Measurements from ENCODE around the gene WDR13. TPM values are rescaled to one million over a fixed set of nuclear protein-coding genes. Genes with fewer than 3 reads are reported as not detected.

WDR13 gene
- total RNA-seq, 1 donor from 2014 or later: 96.1 TPM

GRCh38 chrX:48560681-48561080 is 36.6 kb upstream of the WDR13 start:
- no peaks in the 10 kb centered on the region for H3K9me3 Mint-ChIP-seq
- H3K4me1 Mint-ChIP-seq (ENCODE audit: unreplicated experiment): no peaks in the 10 kb centered on the region
- TF ChIP-seq CTCF (conservative IDR thresholded peaks at IDR 0.05): no peak
- H3K27ac Mint-ChIP-seq: no peak overlapping the region
- no peak for DNase-seq (ENCODE audit: extremely low spot score, unreplicated experiment)
- no peak overlapping the region for H3K4me3 Mint-ChIP-seq
- no peaks in the 10 kb centered on the region for H3K27me3 Mint-ChIP-seq
- H3K36me3 Mint-ChIP-seq: no peaks in the 10 kb centered on the region

GRCh38 chrX:48569958-48570357 is 27.3 kb upstream of the WDR13 start:
- Mint-ChIP-seq H3K27ac (no peak overlapping the region), H3K4me1 (ENCODE audit: unreplicated experiment) (no peaks in the 10 kb centered on the region), H3K4me3 (no peak overlapping the region), H3K27me3 (no peaks in the 10 kb centered on the region), H3K36me3 (peaks cover 2% of the 10 kb centered on the region), H3K9me3 (no peaks in the 10 kb centered on the region)
- no peak for TF ChIP-seq CTCF (conservative IDR thresholded peaks at IDR 0.05)
- no peak for DNase-seq (ENCODE audit: extremely low spot score, unreplicated experiment)

- no peak for DNase-seq (ENCODE audit: extremely low spot score, unreplicated experiment)
- Mint-ChIP-seq H3K27me3 (no peaks in the 10 kb centered on the region), H3K36me3 (peaks cover 14% of the 10 kb centered on the region), H3K27ac (peak overlapping the region; percentile 99), H3K9me3 (no peaks in the 10 kb centered on the region), H3K4me3 (peak overlapping the region; percentile 95), H3K4me1 (ENCODE audit: unreplicated experiment) (no peaks in the 10 kb centered on the region)
- TF ChIP-seq CTCF (conservative IDR thresholded peaks at IDR 0.05): no peak
These were observed 23.5 kb upstream of the WDR13 start for GRCh38 chrX:48573690-48574269.

GRCh38 chrX:48574270-48575266 is 22.7 kb upstream of the WDR13 start, which contains the start of gene RBM3:
Gene RBM3 (plus strand): TSS chrX:48574484. CDS start chrX:48575181, 697 bp downstream.
- peak within 1 kb of the TSS; percentile 95 for H3K4me3 Mint-ChIP-seq
- peak; percentile 64 for TF ChIP-seq CTCF (conservative IDR thresholded peaks at IDR 0.05)
- H3K27me3 Mint-ChIP-seq: no peaks in the 10 kb centered on the region
- no peaks in the 10 kb centered on the region for H3K9me3 Mint-ChIP-seq
- H3K36me3 Mint-ChIP-seq: peaks cover 17% of the 10 kb centered on the region
- H3K4me1 Mint-ChIP-seq (ENCODE audit: unreplicated experiment): no peaks in the 10 kb centered on the region
- H3K27ac Mint-ChIP-seq: peak within 1 kb of the TSS; percentile 99
- DNase-seq (ENCODE audit: extremely low spot score, unreplicated experiment): peak; percentile 87

GRCh38 chrX:48575642-48576041 is 21.6 kb upstream of the WDR13 start:
- H3K4me1 Mint-ChIP-seq (ENCODE audit: unreplicated experiment): no peaks in the 10 kb centered on the region
- peak overlapping the region; percentile 95 for H3K4me3 Mint-ChIP-seq
- DNase-seq (ENCODE audit: extremely low spot score, unreplicated experiment): no peak
- no peak for TF ChIP-seq CTCF (conservative IDR thresholded peaks at IDR 0.05)
- H3K27me3 Mint-ChIP-seq: no peaks in the 10 kb centered on the region
- H3K36me3 Mint-ChIP-seq: peaks cover 17% of the 10 kb centered on the region
- no peaks in the 10 kb centered on the region for H3K9me3 Mint-ChIP-seq
- peak overlapping the region; percentile 99 for H3K27ac Mint-ChIP-seq

All from type B pancreatic cell (in vitro differentiated cells).